Heart right ventricle (tissue), 16 donors: ENCODE results near the gene FHIT. TPM values are rescaled to one million over a fixed set of nuclear protein-coding genes. Genes with fewer than 3 reads are reported as not detected.

ENCODE experiments used
- ATAC-seq, 8 donors: fragments of 200-7000 bp; cut with Tn5 transposase; one replicate each; pipeline ENCODE4 v1.9.1; 2020; ENCODE audit warnings: mild to moderate bottlenecking in 8 of 8, moderate library complexity in 8 of 8, moderate number of reproducible peaks in 1 of 8
- DNase-seq, 2 donors: peaks; one replicate each; pipeline ENCODE4 v3.0.0-alpha.2; 2020
- H3K27ac ChIP-seq, 10 donors: fragments of 200-600 bp; sonication (generic) in 2 of 10; one replicate each; pipeline versions ENCODE4 v1.5.0 to v1.8.0; 2020 to 2022; ENCODE audit warnings: mild to moderate bottlenecking in 3 of 10
- H3K27me3 ChIP-seq, 7 donors: fragments of 200-600 bp; one replicate each; pipeline ENCODE4 v1.8.0; 2021 to 2022; ENCODE audit warnings: mild to moderate bottlenecking in 2 of 7
- H3K36me3 ChIP-seq, 9 donors: fragments of 200-600 bp; sonication (generic) in 1 of 9; one replicate each; pipeline versions ENCODE4 v1.5.0 to v1.8.0; 2020 to 2022; ENCODE audit warnings: mild to moderate bottlenecking in 2 of 9
- H3K4me1 ChIP-seq, 9 donors: fragments of 200-600 bp; sonication (generic) in 1 of 9; one replicate each; pipeline versions ENCODE4 v1.5.0 to v1.8.0; 2020 to 2022; ENCODE audit warnings: mild to moderate bottlenecking in 4 of 9
- H3K4me3 ChIP-seq, 10 donors: fragments of 200-600 bp; sonication (generic) in 2 of 10; one replicate each; pipeline versions ENCODE4 v1.5.0 to v1.8.0; 2020 to 2022; ENCODE audit warnings: mild to moderate bottlenecking in 7 of 10, moderate library complexity in 2 of 10
- H3K9me3 ChIP-seq, 11 donors: fragments of 200-600 bp in 10 of 11; sonication (generic) in 2 of 11; one replicate each; pipeline versions ENCODE4 v1.5.0 to v1.8.0; 2013 to 2022; ENCODE audit warnings: mild to moderate bottlenecking in 2 of 11, control low read depth in 1 of 11, moderate library complexity in 1 of 11
- WGBS, 2 donors: extraction: QIAGEN DNeasy Blood & Tissue Kit; methylation state at CpG; one replicate each; pipeline ENCODE4 v1.1.7; 2013; ENCODE audit warnings: inconsistent platforms in 1 of 2; 5-methylcytosine and 5-hydroxymethylcytosine counted together
- intact Hi-C, 10 donors: fragments of 100-400 bp; cut with DNase I; formaldehyde crosslinking; loops; one replicate each; pipeline versions ENCODE4 v1.11.1 to v1.14.2; 2022
- polyA plus RNA-seq, 2 donors: library from polyadenylated mRNA; stranded (reverse); fragments of 200-250 nt; gene quantifications; one replicate each; pipeline ENCODE4 v1.2.3, GENCODE V29; 2013
- total RNA-seq, 10 donors: library from RNA; stranded (reverse); fragmentation: NEBNext Ultra II Directional in 3 of 10; extraction: Animal tissue kit (Norgen Biotek cat#: 25700) in 3 of 10; gene quantifications; one replicate each; pipeline versions ENCODE4 v1.2.1 to v1.2.4, GENCODE V29; 2021 to 2023
- TF ChIP-seq, protein P1 (sequence below), 9 donors: fragments of 200-600 bp; sonication (generic) in 2 of 9; IDR thresholded peaks; one replicate each; pipeline versions ENCODE4 v1.5.0 to v1.8.0; 2021 to 2022; ENCODE audit warnings: antibody characterized with exemption in 9 of 9, mild to moderate bottlenecking in 5 of 9, moderate library complexity in 1 of 9
- donor health status: Arrhythmogenic right ventricular cardiomyopathy.
- donor health status: ischemic (EF 13 %, LVEDD 7.1; RV severe dilation, severe dysfunction).
- donor health status: healthy with polysubstance abuse.
- donor health status: DM: no; HTN: yes; CAD: no.
- donor health status: DM: no; HTN: no; CAD: no.
- donor health status: ischemic (EF 25% LVEDD 6.9; RV normal size, moderate dysfunction).
- donor health status: ischemic (EF 25% LVEDD 5.7; RV mildly dilated, moderate dysfunction).
- donor health status: healthy.
- donor health status: DM: yes; HTN: yes; CAD: no.
- donor health status: Ischemic cardiomyopathy.
- donor health status: ischemic (EF 35%, LVEDD 5.7; RV mildly dilated, moderate dysfunction).
- donor health status: nonischemic (EF 11% LVEDD 7.7; RV severe dilation, severe dysfunction).
- donor health status: DM: yes; HTN: yes; CAD: no.
- donor health status: PGD.
- donor health status: ischemic (EF 29% LVEDD 5.4; RV normal size, mild dysfunction).
- donor health status: nonischemic (EF 23%, LVEDD 6.1; RV moderate dilation, normal function).

Gene FHIT
- total and polyA plus RNA-seq, 12 donors = 4.7 to 25.5 (median 18.3) TPM

DNA sequence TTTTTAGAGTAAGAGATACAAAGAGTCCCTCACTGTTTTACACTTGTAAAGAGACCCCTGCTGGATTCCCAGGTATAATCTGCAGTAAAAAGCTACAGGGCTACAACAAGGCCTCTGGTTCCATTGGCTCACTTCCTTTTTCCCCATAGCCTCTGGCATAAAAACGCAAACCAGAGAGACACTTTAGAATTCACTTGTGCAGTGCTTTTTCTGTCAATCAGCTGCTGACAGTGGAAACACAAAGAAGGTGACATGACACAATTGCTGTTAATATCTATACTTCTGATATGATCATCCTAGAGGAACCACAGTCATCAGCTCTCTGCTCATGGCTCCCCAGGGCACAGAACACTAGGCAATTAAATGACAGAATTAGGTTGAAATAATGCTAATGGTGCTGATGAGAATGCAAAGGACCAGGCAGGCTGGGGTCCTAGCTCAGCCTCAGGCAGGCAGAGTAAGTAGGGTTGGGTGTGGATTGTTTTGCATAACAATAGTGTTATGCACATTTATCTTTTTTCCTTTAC is 1533.5 kb downstream of the FHIT start:
- Histone ChIP-seq H3K27me3 (peaks cover 0 to 4% (median 0%) of the 10 kb centered on the region in 7 donors), H3K4me1 (no peaks in the 10 kb centered on the region), H3K9me3 (peaks cover 0 to 12% (median 0%) of the 10 kb centered on the region in 11 donors), H3K27ac (no peak overlapping the region), H3K4me3 (no peak overlapping the region), H3K36me3 (no peaks in the 10 kb centered on the region)
- WGBS, 2 donors = 33 to 41% methylated on average over 1 of the region's 1 CpG
- intact Hi-C loops = no loop called here
- TF ChIP-seq, protein P1, sequence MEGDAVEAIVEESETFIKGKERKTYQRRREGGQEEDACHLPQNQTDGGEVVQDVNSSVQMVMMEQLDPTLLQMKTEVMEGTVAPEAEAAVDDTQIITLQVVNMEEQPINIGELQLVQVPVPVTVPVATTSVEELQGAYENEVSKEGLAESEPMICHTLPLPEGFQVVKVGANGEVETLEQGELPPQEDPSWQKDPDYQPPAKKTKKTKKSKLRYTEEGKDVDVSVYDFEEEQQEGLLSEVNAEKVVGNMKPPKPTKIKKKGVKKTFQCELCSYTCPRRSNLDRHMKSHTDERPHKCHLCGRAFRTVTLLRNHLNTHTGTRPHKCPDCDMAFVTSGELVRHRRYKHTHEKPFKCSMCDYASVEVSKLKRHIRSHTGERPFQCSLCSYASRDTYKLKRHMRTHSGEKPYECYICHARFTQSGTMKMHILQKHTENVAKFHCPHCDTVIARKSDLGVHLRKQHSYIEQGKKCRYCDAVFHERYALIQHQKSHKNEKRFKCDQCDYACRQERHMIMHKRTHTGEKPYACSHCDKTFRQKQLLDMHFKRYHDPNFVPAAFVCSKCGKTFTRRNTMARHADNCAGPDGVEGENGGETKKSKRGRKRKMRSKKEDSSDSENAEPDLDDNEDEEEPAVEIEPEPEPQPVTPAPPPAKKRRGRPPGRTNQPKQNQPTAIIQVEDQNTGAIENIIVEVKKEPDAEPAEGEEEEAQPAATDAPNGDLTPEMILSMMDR (IDR thresholded peaks at IDR 0.05) = no peak
- ATAC-seq (no peak), DNase-seq (no peak)

DNA sequence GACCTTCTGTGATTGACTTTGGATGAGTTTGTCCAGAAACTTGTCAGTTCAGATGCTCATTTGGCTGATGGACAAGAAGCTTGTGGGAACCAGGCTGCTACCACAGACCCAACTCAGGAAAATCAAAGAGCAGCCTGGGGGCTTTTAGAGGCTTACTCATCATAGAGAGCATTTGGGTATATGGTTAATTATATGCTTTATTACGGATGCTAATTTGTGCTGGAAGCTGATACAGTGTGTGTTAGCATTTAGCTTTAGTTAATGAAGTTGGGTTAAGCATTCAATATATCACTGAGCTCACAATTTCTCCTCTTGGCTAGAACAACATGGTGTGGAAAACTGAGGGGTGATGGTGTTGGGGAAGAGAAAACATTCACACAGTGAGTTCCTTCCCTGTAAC is 1537.2 kb downstream of the FHIT start:
- intact Hi-C loops = no loop called here
- H3K27me3 ChIP-seq = peaks cover 0 to 4% (median 0%) of the 10 kb centered on the region in 7 donors
- ATAC-seq = no peak
- peaks cover 0 to 13% (median 0%) of the 10 kb centered on the region in 11 donors for H3K9me3 ChIP-seq
- H3K36me3 ChIP-seq = no peaks in the 10 kb centered on the region
- H3K4me3 ChIP-seq = no peak overlapping the region
- DNase-seq = no peak
- H3K27ac ChIP-seq = no peak overlapping the region
- WGBS, 2 donors = 85 to 86% methylated on average over 1 of the region's 1 CpG
- TF ChIP-seq, protein P1 (IDR thresholded peaks at IDR 0.05) = no peak
- H3K4me1 ChIP-seq = peaks cover 0 to 16% (median 0%) of the 10 kb centered on the region in 9 donors

DNA sequence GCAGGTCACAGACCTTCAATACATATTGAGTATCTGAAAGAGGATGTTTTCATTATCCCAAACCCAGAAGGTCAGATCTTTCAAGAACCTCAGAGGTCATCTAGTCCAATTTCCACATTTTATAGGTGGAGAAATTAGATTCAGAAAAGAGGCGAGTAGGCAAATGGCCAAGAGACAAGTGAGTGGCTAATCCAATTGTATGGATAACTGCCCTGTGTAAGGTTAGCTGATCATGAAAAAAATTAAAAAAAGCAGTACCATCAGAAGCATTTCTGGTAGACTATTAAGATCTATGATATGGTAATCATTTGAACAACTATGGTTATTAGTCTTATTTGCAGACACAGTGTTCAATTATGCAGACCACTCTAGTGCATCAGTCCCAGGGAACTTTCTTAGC is 1540.7 kb downstream of the FHIT start:
- H3K27me3 ChIP-seq = peaks cover 0 to 3% (median 0%) of the 10 kb centered on the region in 7 donors
- ATAC-seq (no peak), DNase-seq (no peak)
- H3K4me1 ChIP-seq = peaks cover 0 to 16% (median 0%) of the 10 kb centered on the region in 9 donors
- peaks cover 0 to 13% (median 0%) of the 10 kb centered on the region in 11 donors for H3K9me3 ChIP-seq
- TF ChIP-seq, protein P1 (IDR thresholded peaks at IDR 0.05) = no peak
- no peak overlapping the region for H3K27ac ChIP-seq
- no peak overlapping the region for H3K4me3 ChIP-seq
- WGBS, 2 donors = 91 to 93% methylated on average over 1 of the region's 1 CpG
- H3K36me3 ChIP-seq = no peaks in the 10 kb centered on the region
- intact Hi-C loops = no loop called here

DNA sequence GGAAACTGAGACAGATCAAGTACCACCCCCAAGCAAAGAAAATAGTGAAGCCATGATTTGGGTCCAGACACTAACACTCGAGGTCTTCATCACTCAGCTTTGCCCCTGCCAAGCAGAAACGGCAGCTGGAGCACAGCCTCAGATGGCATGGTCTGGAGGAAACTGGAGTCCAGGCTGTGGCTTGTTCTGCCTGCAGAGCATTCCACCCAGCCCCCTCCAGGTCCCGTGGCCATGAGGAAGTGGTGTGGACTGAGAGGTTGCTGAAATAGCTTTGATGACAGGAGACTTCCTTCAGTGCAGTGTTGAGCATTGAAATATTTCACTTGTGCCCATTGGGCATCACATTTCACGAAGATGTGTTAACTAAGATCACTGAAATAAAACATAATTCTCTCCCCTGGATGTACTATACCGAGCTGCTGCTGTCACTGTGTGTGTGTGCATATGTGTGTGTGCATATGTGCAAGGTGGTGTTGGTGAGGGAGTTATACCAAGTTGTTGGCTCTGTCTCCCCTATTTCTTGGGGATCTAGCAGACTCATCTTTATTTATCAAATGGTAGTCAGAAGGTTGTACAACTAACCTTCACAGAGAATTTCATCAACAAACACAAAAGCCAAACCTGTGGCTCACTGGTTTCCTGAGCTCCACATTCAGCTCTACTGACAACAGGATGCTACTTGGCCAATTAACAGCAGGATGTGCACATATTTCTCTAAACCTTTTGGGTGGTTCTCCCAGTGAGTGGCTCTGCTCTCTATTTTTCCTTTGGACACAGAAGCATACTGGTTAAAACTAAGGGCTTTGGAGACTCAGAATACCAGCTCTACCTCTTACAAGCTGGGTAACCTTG is 1541.3 kb downstream of the FHIT start:
- peak; percentile 24 to 37 for DNase-seq
- no peaks in the 10 kb centered on the region for H3K36me3 ChIP-seq
- H3K4me3 ChIP-seq = no peak overlapping the region
- no peaks in the 10 kb centered on the region for H3K27me3 ChIP-seq
- peak; percentile 61 to 95 (median 79) for ATAC-seq
- WGBS, 2 donors = 25 to 34% methylated on average over 5 of the region's 5 CpGs
- TF ChIP-seq, protein P1 (IDR thresholded peaks at IDR 0.05) = no peak
- no peak overlapping the region for H3K27ac ChIP-seq
- H3K4me1 ChIP-seq = peaks cover 0 to 16% (median 0%) of the 10 kb centered on the region in 9 donors
- intact Hi-C loops = loop anchor here in 1 of 10 donors (10.0 kb wide), 1 partner anchor 115 kb away; no protein-coding TSS in a partner anchor
- peaks cover 0 to 13% (median 0%) of the 10 kb centered on the region in 11 donors for H3K9me3 ChIP-seq
